ENCODE results near the gene EDEM1. TPM values are rescaled to one million over a fixed set of nuclear protein-coding genes. Genes with fewer than 3 reads are reported as not detected.
A peak's percentile ranks its signal among the peaks of the same experiment; 100 is the strongest.

Gene EDEM1
- 25.2 and 37.4 TPM in 2 replicates for polyA plus RNA-seq (2012; rRNA removed)
- polyA plus RNA-seq (2012; cell fraction: cytosol; rRNA removed), result 34.3 and 35.8 TPM in 2 replicates
- polyA plus RNA-seq (2012; cell fraction: nucleus; rRNA removed), result 13.9 and 24.5 TPM in 2 replicates

DNA sequence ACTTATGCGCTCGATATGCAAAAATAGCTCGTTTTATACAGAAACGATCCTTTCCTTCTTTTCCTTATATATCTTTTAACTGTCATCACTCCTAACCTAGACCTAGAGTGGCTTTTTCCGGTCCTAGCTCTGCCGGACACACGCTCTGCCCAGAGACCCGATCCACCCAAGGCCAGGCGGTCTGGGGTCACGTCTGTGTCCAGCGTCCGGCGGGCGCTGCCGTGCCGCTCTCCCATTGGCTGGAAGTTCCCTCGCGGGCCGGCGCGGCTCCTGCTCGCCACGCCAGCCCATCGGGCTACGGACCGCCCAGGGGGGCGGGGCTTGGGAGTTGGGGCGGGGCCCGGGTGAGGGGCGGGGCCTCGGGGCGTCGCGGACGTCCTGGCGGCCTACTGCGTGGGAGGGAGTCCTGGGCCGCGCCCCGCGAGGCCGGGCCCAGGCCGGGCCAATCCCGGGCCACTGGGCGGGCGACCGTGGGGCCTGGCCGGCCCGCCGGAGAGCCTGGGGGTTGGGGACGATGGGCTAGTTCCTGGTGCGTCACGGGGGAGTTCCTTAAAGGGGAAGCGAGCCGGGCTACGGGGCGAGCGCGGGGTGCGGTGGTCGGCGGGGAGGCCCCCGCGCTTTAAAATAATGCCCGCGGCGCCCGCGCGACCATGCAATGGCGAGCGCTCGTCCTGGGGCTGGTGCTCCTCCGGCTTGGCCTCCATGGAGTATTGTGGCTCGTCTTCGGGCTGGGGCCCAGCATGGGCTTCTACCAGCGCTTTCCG is at the start of gene EDEM1:
TSS of gene EDEM1 (plus strand) at position 552 of the 764 bp plus-strand sequence. CDS start at position 651, 99 bp downstream.
- POLR2A ChIA-PET, result no interaction called here
- H3K36me3 ChIP-seq (replicated peaks in 1 of 2; ENCODE audit: control insufficient read depth in 1 of 2, insufficient read depth in 2 of 2, low read length in 1 of 2), result peaks cover 6 to 18% of the 10 kb centered on the region in 2 experiments
- under 1% methylated on average over 31 of the region's 78 CpGs for WGBS (ENCODE audit: low lambda C conversion rate)
- peak within 1 kb of the TSS; percentile 86 to 94 for H3K4me3 ChIP-seq (ENCODE audit: low read depth in 2 of 2, low read length in 1 of 2)
- H3K27ac ChIP-seq (ENCODE audit: low read depth in 2 of 2, low read length in 1 of 2), result peak within 1 kb of the TSS; percentile 76 to 81
- peak; percentile 99 for DNase-seq
- CTCF ChIA-PET, result interaction anchor here (1.3 kb wide), 1 partner anchor 65 kb away, joined by 3 read pairs; the partner anchor contains the start of gene ARL8B
- no peaks in the 10 kb centered on the region for H3K9me3 ChIP-seq
- H3K27me3 ChIP-seq (ENCODE audit: insufficient read depth), result no peaks in the 10 kb centered on the region
- H3K4me2 ChIP-seq, result peak within 1 kb of the TSS; percentile 89
- H3F3A ChIP-seq (replicated peaks; ENCODE audit: insufficient read depth), result peaks cover 13% of the 10 kb centered on the region
- H3K4me1 ChIP-seq (ENCODE audit: control insufficient read depth in 1 of 2, insufficient read depth in 2 of 2, low read depth in 1 of 2, low read length in 1 of 2), result peaks cover 9 to 16% of the 10 kb centered on the region in 2 experiments; a peak in 3 of 4 replicates
- H2AFZ ChIP-seq (ENCODE audit: low read depth), result peak within 1 kb of the TSS; percentile 39; the same call in 1 of the 2 replicates
- H3K9ac ChIP-seq, result peak within 1 kb of the TSS; percentile 94
- H4K20me1 ChIP-seq (ENCODE audit: insufficient read depth), result 0 out of 2 replicates have a peak, but pooled peaks cover 5% of the 10 kb centered on the region
- no peaks in the 10 kb centered on the region for H3K9me2 ChIP-seq
- peaks cover 48% of the 10 kb centered on the region for H3K79me2 ChIP-seq (ENCODE audit: insufficient read depth)
- TF ChIP-seq, protein P1, sequence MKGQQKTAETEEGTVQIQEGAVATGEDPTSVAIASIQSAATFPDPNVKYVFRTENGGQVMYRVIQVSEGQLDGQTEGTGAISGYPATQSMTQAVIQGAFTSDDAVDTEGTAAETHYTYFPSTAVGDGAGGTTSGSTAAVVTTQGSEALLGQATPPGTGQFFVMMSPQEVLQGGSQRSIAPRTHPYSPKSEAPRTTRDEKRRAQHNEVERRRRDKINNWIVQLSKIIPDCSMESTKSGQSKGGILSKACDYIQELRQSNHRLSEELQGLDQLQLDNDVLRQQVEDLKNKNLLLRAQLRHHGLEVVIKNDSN (IDR thresholded peaks at IDR 0.05; ENCODE audit: borderline replicate concordance, low read depth), result no peak
- TF ChIP-seq TEAD4 (IDR thresholded peaks at IDR 0.05; ENCODE audit: borderline replicate concordance, insufficient read depth) (no peak), RXRA (IDR thresholded peaks at IDR 0.05; ENCODE audit: borderline replicate concordance, low read depth) (no peak), NFIC (IDR thresholded peaks at IDR 0.05; ENCODE audit: borderline replicate concordance) (peak; percentile 2; the same call in 1 of the 2 replicates), MEF2A (IDR thresholded peaks at IDR 0.05; ENCODE audit: borderline replicate concordance, low read depth) (no peak), RFX5 (IDR thresholded peaks at IDR 0.05; ENCODE audit: low read length) (peak; percentile 71; the same call in 1 of the 2 replicates), JUND (IDR thresholded peaks at IDR 0.05) (no peak), MXI1 (IDR thresholded peaks at IDR 0.05; ENCODE audit: low read depth, low read length) (peak; percentile 76), TCF12 (IDR thresholded peaks at IDR 0.05) (no peak), GATA2 (CRISPR knock-in tag; IDR thresholded peaks at IDR 0.05) (no peak), SIN3A (IDR thresholded peaks at IDR 0.05; ENCODE audit: borderline replicate concordance, low read depth, low read length) (peak; percentile 59; the same call in 1 of the 2 replicates), ELF1 (IDR thresholded peaks at IDR 0.05) (peak; percentile 83), RCOR1 (IDR thresholded peaks at IDR 0.05; ENCODE audit: low read length) (no peak; the same call in 1 of the 2 replicates), CHD2 (IDR thresholded peaks at IDR 0.05; ENCODE audit: low read length, partially characterized antibody) (peak; percentile 8), TAF1 (IDR thresholded peaks at IDR 0.05; ENCODE audit: borderline replicate concordance, low read depth, low read length) (0 out of 2 replicates have a peak, but pooled peaks have one; percentile 16), RAD21 (IDR thresholded peaks at IDR 0.05; ENCODE audit: low read length) (no peak), EP300 (IDR thresholded peaks at IDR 0.05; ENCODE audit: borderline replicate concordance in 1 of 2, low read depth in 1 of 2, low read length in 1 of 2) (0 out of 4 replicates have a peak, but pooled peaks of 1 of the 2 experiments have one; percentile 23), EZH2phosphoT487 (IDR thresholded peaks at IDR 0.05; ENCODE audit: borderline replicate concordance, low read depth) (no peak), POLR2AphosphoS5 (IDR thresholded peaks at IDR 0.05; ENCODE audit: low read depth, low read length) (peak; percentile 63), FOSL2 (IDR thresholded peaks at IDR 0.05; ENCODE audit: borderline replicate concordance, low read depth) (peak; percentile 7; the same call in 1 of the 2 replicates), GABPA (IDR thresholded peaks at IDR 0.05; ENCODE audit: low read depth) (peak; percentile 28; the same call in 1 of the 2 replicates)
- TF ChIP-seq, protein P2, sequence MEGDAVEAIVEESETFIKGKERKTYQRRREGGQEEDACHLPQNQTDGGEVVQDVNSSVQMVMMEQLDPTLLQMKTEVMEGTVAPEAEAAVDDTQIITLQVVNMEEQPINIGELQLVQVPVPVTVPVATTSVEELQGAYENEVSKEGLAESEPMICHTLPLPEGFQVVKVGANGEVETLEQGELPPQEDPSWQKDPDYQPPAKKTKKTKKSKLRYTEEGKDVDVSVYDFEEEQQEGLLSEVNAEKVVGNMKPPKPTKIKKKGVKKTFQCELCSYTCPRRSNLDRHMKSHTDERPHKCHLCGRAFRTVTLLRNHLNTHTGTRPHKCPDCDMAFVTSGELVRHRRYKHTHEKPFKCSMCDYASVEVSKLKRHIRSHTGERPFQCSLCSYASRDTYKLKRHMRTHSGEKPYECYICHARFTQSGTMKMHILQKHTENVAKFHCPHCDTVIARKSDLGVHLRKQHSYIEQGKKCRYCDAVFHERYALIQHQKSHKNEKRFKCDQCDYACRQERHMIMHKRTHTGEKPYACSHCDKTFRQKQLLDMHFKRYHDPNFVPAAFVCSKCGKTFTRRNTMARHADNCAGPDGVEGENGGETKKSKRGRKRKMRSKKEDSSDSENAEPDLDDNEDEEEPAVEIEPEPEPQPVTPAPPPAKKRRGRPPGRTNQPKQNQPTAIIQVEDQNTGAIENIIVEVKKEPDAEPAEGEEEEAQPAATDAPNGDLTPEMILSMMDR (IDR thresholded peaks at IDR 0.05), result no peak
- TF ChIP-seq, protein P3, sequence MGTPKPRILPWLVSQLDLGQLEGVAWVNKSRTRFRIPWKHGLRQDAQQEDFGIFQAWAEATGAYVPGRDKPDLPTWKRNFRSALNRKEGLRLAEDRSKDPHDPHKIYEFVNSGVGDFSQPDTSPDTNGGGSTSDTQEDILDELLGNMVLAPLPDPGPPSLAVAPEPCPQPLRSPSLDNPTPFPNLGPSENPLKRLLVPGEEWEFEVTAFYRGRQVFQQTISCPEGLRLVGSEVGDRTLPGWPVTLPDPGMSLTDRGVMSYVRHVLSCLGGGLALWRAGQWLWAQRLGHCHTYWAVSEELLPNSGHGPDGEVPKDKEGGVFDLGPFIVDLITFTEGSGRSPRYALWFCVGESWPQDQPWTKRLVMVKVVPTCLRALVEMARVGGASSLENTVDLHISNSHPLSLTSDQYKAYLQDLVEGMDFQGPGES (IDR thresholded peaks at IDR 0.05; ENCODE audit: low read depth, low read length), result no peak
- TF ChIP-seq, protein P4, sequence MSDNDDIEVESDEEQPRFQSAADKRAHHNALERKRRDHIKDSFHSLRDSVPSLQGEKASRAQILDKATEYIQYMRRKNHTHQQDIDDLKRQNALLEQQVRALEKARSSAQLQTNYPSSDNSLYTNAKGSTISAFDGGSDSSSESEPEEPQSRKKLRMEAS (IDR thresholded peaks at IDR 0.05; ENCODE audit: low read depth), result peak; percentile 75
- TF ChIP-seq, protein P5, sequence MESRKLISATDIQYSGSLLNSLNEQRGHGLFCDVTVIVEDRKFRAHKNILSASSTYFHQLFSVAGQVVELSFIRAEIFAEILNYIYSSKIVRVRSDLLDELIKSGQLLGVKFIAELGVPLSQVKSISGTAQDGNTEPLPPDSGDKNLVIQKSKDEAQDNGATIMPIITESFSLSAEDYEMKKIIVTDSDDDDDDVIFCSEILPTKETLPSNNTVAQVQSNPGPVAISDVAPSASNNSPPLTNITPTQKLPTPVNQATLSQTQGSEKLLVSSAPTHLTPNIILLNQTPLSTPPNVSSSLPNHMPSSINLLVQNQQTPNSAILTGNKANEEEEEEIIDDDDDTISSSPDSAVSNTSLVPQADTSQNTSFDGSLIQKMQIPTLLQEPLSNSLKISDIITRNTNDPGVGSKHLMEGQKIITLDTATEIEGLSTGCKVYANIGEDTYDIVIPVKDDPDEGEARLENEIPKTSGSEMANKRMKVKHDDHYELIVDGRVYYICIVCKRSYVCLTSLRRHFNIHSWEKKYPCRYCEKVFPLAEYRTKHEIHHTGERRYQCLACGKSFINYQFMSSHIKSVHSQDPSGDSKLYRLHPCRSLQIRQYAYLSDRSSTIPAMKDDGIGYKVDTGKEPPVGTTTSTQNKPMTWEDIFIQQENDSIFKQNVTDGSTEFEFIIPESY (IDR thresholded peaks at IDR 0.05; ENCODE audit: borderline replicate concordance, low read depth), result no peak
- TF ChIP-seq, protein P6, sequence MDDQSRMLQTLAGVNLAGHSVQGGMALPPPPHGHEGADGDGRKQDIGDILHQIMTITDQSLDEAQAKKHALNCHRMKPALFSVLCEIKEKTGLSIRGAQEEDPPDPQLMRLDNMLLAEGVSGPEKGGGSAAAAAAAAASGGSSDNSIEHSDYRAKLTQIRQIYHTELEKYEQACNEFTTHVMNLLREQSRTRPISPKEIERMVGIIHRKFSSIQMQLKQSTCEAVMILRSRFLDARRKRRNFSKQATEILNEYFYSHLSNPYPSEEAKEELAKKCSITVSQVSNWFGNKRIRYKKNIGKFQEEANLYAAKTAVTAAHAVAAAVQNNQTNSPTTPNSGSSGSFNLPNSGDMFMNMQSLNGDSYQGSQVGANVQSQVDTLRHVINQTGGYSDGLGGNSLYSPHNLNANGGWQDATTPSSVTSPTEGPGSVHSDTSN (IDR thresholded peaks at IDR 0.05), result 0 out of 2 replicates have a peak, but pooled peaks have one; percentile 9

All from SK-N-SH (cell line).